C4-2B (cell line): ENCODE measurements around the gene DYNLT4.

Source experiments
- ZFX ChIP-seq: fragments of 450-650 bp; IDR thresholded peaks from 2 replicates; pipeline ENCODE4 v1.6.1; 2017
- TF ChIP-seq, protein P1 (sequence below): fragments of 450-650 bp; conservative IDR thresholded peaks from 2 replicates; pipeline ENCODE4 v1.5.1; 2017; ENCODE audit warnings: mild to moderate bottlenecking

DNA sequence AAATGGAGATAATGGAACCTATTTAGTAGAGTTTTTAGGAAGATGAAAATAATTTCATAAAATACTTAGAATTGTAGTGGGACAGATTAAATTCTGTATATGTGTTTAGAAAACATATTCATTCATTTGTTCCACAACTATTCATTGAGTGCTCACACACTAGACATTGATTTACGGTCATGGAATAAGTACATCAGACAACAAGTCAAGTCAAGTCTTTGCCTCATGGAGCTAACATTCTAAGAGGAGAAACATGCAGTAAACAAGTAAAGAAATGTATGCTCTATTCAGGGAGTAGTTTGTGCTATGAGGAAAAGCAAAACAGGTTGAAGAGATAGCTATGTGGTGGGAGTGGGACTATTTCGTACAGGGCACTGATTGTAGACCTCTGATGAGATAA, 10.2 kb upstream of the DYNLT4 start:
- TF ChIP-seq, protein P1, sequence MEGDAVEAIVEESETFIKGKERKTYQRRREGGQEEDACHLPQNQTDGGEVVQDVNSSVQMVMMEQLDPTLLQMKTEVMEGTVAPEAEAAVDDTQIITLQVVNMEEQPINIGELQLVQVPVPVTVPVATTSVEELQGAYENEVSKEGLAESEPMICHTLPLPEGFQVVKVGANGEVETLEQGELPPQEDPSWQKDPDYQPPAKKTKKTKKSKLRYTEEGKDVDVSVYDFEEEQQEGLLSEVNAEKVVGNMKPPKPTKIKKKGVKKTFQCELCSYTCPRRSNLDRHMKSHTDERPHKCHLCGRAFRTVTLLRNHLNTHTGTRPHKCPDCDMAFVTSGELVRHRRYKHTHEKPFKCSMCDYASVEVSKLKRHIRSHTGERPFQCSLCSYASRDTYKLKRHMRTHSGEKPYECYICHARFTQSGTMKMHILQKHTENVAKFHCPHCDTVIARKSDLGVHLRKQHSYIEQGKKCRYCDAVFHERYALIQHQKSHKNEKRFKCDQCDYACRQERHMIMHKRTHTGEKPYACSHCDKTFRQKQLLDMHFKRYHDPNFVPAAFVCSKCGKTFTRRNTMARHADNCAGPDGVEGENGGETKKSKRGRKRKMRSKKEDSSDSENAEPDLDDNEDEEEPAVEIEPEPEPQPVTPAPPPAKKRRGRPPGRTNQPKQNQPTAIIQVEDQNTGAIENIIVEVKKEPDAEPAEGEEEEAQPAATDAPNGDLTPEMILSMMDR = no peak
- TF ChIP-seq ZFX = no peak
